Activated effector memory CD4-positive, alpha-beta T cell treated with Interleukin-2 at 50 U/mL for 16 hours (primary cell): ENCODE data around the gene AGPAT4.
"Not testable (repeated sequence)": the region's sequence is repeated elsewhere in the genome, so short reads cannot be mapped to it uniquely, and the experiment has no call there.

ENCODE experiments used
- DNase-seq: peaks from one replicate; pipeline ENCODE4 v3.0.0-alpha.2; 2020

Gene AGPAT4

GRCh38 chr6:161136655-161137054 is 137.2 kb downstream of the AGPAT4 start:
- DNase-seq, result no peak

GRCh38 chr6:161135695-161136591 is 137.9 kb downstream of the AGPAT4 start:
- DNase-seq, result no peak

GRCh38 chr6:161134550-161135298 is 139.1 kb downstream of the AGPAT4 start:
- DNase-seq, result no peak

DNA sequence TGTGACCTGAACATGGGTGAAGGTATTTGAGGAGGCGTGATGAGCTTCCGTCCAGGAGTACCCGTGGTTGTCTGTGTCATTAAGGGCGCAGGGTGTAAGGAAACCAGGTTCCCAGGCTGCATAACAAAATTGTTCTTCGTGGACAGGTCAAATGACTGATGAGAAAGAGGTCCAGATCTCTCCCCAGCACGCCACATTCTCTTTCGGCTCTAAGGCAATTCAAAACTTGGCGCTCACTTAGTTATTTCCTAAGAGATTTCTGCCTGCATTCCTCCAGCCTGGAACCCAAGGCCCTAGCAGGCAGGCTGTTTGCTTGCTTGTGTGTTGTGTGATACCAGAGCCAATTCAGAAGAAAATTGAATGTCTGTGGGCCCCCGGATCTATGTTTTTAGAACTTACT is 139.9 kb downstream of the AGPAT4 start:
- DNase-seq, result no peak

DNA sequence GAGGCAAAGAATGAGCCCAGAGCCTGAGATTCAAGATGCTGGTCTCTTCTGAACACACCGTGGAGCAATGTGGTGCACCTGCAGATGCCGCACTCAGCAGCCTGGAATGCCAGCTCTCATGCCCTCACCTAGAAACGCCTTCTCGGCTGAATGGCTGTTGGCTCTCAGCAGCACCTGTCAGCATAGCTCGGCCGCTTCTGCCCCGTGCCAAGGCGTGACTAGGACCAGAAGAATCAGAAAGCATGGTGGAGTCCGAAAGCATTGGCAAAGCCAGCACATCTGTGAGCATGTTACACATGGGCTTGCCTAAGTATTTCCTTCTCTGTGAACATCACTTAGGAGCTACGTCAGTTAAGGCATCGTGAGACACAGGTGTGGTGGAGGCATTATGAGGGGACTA is 141.5 kb downstream of the AGPAT4 start:
- DNase-seq, result no peak

GRCh38 chr6:161130967-161131766 is 142.7 kb downstream of the AGPAT4 start:
- no peak for DNase-seq

DNA sequence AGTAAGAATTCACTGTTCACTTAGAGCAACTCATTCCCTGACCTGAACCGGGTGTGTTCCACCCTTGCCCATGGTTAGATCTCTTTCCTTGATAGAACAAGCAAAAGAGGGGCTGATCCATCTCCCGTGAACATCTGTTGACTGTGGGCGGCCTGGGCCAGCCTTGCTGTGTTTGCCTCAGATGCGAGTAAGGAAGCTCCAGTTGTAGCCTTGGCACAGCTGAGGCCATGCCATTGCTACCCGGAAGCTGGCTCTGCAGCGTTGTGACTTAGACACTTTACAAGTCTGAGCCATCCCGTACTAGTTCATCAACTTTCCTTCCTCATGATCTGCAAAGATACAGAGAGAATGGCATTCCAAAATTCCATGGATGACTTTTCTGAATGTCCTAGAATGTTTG is 143.3 kb downstream of the AGPAT4 start:
- no peak for DNase-seq

- no peak for DNase-seq
Measured at GRCh38 chr6:161128680-161129196, 145.1 kb downstream of the AGPAT4 start.

- no peak for DNase-seq
Measured at GRCh38 chr6:161128230-161128629, 145.6 kb downstream of the AGPAT4 start.

DNA sequence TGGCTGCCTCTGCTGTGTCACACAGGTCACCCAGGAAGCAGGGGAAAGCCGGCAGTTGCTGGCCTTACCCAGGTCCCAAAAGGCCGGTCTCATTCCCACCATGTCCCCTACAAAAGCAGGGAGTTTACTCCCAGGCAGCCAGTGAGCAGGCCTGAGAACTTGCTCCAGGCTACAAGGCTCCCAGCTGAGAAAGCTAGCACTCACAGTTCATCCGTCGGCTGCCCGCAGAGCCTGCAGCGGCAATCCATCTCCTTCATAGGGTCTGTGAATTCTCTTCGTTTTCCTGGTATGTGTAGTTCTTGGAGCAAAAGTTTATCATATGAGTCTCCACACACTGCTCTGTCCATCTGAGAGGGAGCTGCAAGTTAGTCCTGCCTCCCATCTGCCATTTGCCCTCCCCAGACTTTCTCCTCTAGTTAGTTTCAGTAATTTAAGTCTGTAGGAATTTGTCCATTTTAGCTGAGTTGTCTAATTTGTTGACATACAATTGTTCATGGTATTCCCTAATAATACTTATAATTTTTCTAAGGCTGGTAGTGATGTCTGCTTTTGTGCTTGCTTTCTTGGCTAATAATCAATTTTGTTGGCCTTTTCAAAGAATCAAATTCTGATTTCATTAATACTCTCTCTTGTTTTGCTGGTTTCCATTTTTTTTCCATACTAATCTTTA is 146.7 kb downstream of the AGPAT4 start:
- DNase-seq, result no peak

- DNase-seq, result no peak
Measured at GRCh38 chr6:161125591-161125990, 148.3 kb downstream of the AGPAT4 start.

GRCh38 chr6:161123319-161123718 is 150.5 kb downstream of the AGPAT4 start:
- not testable (repeated sequence) for DNase-seq

DNA sequence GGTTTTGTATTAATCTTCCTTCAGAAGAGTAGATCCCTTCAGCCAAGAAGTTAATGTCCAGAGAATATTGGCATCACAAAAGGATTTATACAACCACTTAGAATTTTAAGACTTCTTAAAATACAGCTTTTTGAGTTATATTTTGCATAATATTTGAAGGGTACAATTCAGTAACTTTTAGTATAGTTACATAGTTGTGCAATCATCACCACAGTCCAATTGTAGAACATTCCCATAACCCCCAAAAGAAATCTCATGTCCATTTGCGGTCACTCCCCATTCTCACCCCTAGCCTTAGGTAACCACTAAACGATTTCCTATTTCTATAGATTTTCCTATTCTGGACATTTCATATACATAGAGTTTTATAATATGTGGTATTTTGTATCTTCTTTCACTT is 155.9 kb downstream of the AGPAT4 start:
- DNase-seq, result no peak

DNA sequence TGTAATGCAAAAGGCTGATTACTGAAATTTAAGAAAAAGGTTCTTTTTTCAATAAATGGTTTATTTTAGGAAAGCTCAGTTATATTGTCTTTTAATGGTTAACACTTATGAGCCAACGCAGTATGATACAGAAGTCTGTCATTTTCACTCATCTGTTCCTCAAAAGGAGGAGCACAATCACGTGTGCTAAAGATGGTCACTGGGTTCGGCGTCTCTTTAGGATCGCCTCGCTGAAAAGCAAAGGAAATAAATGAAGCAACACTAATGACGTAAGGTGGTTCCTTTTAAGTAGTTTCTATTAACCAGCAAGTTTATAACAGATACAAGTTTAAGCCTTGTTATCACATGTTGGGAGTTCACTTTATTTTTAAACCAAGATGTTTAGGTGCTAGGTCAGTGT is 156.6 kb downstream of the AGPAT4 start:
- no peak for DNase-seq

DNA sequence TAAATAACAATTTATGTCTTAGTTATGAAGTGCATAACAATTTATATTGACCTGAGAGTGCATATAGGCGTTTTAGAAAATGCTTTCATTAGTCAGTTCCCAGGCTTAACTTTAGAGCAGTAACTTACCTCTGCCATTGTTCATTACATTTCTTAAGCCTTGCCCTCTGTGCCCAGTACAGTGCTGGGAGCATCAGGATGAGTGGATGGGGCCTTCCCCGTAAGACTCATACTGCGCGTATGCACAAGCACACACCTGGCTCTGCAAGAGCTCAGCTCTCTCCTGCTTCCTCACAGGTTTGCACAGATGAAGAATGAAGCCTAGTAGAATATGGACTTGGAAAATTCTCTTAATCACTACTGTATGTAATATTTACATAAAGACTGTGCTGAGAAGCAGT is 157.3 kb downstream of the AGPAT4 start:
- DNase-seq, result no peak

DNA sequence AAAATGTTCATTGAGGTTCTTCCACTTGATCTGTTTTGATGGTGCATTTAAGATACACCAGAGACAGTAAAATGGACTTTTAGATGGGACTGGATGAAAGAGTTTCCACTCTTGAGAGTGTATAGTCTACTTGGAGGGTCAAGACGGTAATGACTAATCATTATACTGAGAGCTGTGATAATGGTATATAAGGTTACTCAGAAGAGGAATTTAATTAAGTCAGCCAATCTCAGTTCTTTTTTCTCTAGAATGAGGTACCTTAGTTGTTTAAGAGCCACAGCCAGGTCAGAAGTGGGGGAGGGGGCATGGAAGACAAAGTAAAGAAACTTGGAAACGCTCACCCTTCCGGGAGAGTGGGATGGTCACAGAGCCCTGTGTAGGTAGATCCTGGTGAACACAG is 158.4 kb downstream of the AGPAT4 start:
- no peak for DNase-seq

- no peak for DNase-seq
Measured at GRCh38 chr6:161111261-161111660, 162.6 kb downstream of the AGPAT4 start.

DNA sequence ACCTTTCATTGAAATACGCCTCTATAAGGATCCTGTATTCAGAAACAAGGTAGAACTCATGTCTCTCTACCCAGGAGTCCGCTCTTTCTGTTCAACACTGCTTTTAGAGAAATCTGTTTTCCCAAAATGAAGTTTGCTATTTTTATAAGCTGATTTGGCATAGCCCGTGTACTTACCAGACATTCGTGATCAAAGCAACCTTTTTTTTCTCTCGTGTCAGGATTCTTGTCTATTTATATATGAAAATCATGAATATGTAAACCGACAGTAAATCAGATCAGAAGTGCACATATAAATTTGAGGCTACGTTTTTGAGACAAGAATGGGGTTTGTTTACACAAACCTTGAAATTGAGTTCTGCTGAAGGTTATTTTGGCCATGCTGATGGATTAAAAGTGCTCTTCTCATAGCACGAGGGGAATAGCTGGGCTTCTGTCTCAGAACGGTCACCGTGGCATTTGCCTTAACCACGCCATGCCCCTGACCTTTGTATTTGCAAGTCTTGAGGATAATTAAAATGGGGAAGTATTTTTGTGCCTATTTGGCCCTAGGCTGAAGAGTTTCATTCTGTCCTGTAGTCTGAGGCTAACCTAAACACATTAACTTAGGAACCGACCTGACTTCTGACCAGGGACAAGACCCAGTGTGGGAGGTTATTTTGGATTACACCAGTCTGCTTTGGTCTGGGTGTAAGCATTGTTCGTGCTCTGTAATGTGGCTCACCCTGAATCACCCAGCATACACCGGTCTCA is 163.7 kb downstream of the AGPAT4 start:
- no peak for DNase-seq

DNA sequence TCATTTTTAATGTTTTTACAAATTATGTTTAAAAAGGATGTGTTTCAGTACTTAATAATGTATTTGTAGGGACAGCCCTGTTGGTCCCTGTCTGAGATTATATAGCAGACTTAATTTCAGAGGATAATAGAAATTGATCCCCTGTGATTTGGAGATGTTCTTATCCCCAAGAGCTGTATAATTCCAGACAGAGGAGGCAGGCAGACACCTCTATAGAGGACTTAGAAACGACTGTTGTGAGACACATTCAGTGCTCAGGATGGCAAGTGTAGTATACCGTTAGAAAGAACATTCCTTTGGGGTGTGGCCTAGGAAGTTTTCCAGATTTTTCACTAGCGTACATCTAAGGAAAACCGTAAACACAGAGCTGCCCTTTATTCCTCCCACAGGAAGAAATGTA is 164.5 kb downstream of the AGPAT4 start:
- DNase-seq, result no peak

DNA sequence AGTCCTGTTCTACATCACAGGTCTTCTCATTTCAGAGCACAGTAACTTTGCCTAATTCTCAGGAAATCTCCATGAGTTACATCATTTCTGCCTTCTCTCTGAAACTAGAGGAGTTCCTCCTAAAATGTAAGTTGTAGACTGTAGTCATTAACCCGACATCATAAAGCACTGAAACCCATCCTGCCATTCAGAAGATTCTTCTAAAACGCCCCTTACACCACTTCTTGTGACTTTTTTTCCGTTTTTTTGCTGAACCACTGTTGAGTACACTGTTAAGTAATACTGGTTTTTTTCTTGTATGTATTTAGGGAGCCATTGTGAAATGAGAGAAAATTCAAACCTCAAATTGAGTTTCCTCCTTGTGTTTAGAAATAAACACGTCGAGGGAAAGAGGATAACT is 164.9 kb downstream of the AGPAT4 start:
- no peak for DNase-seq

GRCh38 chr6:161107779-161108730 is 165.8 kb downstream of the AGPAT4 start:
- no peak for DNase-seq
